ENCODE measurements around the gene ZNRD2.

DNA sequence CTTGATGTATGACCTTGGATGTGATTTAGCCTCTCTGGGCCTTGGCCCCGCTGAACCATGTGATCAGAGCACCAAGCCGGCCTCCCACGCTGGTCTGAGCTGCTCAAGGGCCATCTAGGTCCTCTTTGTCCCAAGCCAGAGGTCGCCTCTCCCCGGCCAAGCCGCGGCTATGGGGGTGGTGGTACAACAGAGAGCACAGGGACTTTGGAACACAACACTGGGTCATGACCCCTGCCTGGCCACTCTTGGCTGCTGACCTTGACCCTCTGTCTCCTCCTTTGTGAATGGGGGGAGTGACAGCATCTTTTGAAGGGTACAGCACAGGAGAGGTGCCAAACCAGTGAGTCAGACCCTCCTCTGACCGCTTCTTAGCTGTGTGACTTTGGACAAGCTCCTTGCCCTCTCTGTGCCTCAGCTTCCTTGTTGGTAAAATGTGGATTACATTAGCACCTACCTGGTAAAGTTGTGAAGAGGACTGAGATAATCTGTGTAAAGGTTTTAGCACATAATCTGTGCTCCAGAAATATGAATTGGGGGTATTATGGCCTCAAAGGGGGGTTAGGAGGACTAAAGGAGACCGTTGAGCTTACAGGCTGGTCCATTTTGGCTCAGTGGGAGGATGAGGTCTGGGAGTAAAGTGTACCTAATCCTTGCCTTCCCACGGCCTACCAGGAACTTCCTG, 40.7 kb upstream of the ZNRD2 start:
- TF ChIP-seq, protein P1, sequence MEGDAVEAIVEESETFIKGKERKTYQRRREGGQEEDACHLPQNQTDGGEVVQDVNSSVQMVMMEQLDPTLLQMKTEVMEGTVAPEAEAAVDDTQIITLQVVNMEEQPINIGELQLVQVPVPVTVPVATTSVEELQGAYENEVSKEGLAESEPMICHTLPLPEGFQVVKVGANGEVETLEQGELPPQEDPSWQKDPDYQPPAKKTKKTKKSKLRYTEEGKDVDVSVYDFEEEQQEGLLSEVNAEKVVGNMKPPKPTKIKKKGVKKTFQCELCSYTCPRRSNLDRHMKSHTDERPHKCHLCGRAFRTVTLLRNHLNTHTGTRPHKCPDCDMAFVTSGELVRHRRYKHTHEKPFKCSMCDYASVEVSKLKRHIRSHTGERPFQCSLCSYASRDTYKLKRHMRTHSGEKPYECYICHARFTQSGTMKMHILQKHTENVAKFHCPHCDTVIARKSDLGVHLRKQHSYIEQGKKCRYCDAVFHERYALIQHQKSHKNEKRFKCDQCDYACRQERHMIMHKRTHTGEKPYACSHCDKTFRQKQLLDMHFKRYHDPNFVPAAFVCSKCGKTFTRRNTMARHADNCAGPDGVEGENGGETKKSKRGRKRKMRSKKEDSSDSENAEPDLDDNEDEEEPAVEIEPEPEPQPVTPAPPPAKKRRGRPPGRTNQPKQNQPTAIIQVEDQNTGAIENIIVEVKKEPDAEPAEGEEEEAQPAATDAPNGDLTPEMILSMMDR (IDR thresholded peaks at IDR 0.05): no peak
- TF ChIP-seq POLR2A (IDR thresholded peaks at IDR 0.05): no peak
